K562 (cell line): ENCODE data around the gene CDC23. TPM values are rescaled to one million over a fixed set of nuclear protein-coding genes. Genes with fewer than 3 reads are reported as not detected.

Source experiments
- ATAC-seq: fragments of 200-7000 bp; cut with Tn5 transposase; 3 replicates; pipeline ENCODE4 v1.9.1; 2020; ENCODE audit warnings: moderate library complexity
- BruUV-seq: library from RNA; stranded (reverse); fragments of 400-500 nt; replicated peaks from 2 replicates; lab custom pipeline; 2021; lab: Mats Ljungman, UMichigan
- CTCF ChIA-PET: fragments of 300-600 bp; formaldehyde crosslinking; extraction: SDS; loops from one replicate; lab custom pipeline; 2021; ENCODE audit warnings: low intra/inter-chr PET ratio; lab: Yijun Ruan, JAX
- POLR2A ChIA-PET: fragments of 300-600, 350-650 bp; sonication (Branson Sonifier 250); formaldehyde crosslinking; extraction: SDS; loops from one replicate; lab custom pipeline; 2021; ENCODE audit warnings: antibody characterized with exemption, inconsistent platforms; lab: Yijun Ruan, JAX
- DNase-seq, 4 experiments: peaks; one replicate each; pipeline versions ENCODE4 v3.0.0 to v3.0.0-alpha.2; 2011 to 2018; ENCODE audit warnings: low spot score in 3 of 4, mixed read lengths in 3 of 4; ENCODE audit errors: extremely low read depth in 1 of 4
- FAIRE-seq: peaks from 2 replicates; lab custom pipeline; 2011; peaks lifted over from hg19 to GRCh38; lab: Jason Lieb, UNC
- H2AFZ ChIP-seq: 2 replicates; pipeline ENCODE4 v1.6.0; 2011; ENCODE audit warnings: low read depth, low read length, control low read depth, inconsistent platforms
- H3K27ac ChIP-seq: fragments of 200-600 bp; 3 replicates; pipeline ENCODE4 v1.8.0; 2011; ENCODE audit warnings: low read depth, mild to moderate bottlenecking, control low read depth, inconsistent platforms, low read length, moderate library complexity, mixed read lengths; ENCODE audit errors: extremely low read depth
- H3K27me3 ChIP-seq, 2 experiments: fragments of 300-600 bp in 1 of 2; 2 replicates in 1 of 2; 3 replicates in 1 of 2; pipeline versions ENCODE4 v1.6.0 to v1.8.0; 2011; ENCODE audit warnings: inconsistent platforms in 2 of 2, low read length in 2 of 2, mild to moderate bottlenecking in 1 of 2, mixed read lengths in 1 of 2, moderate library complexity in 1 of 2; ENCODE audit not compliant: control insufficient read depth in 2 of 2, insufficient read depth in 2 of 2
- H3K36me3 ChIP-seq: fragments of 300-600 bp; 3 replicates; pipeline ENCODE4 v1.8.0; 2011; ENCODE audit warnings: mild to moderate bottlenecking, low read length, inconsistent platforms; ENCODE audit not compliant: control insufficient read depth, insufficient read depth
- H3K4me1 ChIP-seq, 2 experiments: fragments of 200-600 bp in 1 of 2; replicated peaks in 1 of 2; 2 replicates in 1 of 2; 3 replicates in 1 of 2; pipeline versions ENCODE4 v1.5.1 to v1.8.0; 2011; ENCODE audit warnings: inconsistent platforms in 2 of 2, low read length in 2 of 2, mild to moderate bottlenecking in 1 of 2, mixed read lengths in 1 of 2, moderate library complexity in 1 of 2; ENCODE audit not compliant: control insufficient read depth in 2 of 2, insufficient read depth in 2 of 2
- H3K4me2 ChIP-seq: 2 replicates; pipeline ENCODE4 v1.6.1; 2011; ENCODE audit warnings: low read length, control low read depth, inconsistent platforms, mixed read lengths; ENCODE audit not compliant: insufficient read depth
- H3K4me3 ChIP-seq: fragments of 200-600 bp; sonication (generic), shearing (Covaris generic); 2 replicates; pipeline ENCODE4 v1.5.1; 2016; ENCODE audit warnings: control low read depth, inconsistent platforms
- H3K79me2 ChIP-seq: fragments of 200-600 bp; 3 replicates; pipeline ENCODE4 v1.8.0; 2011; ENCODE audit warnings: low read length, inconsistent platforms; ENCODE audit not compliant: control insufficient read depth, insufficient read depth
- H3K9ac ChIP-seq, 2 experiments: 2 replicates each; pipeline versions ENCODE4 v1.6.0 to v1.6.1; 2011; ENCODE audit warnings: low read depth in 2 of 2, low read length in 2 of 2, control low read depth in 1 of 2, inconsistent platforms in 1 of 2, mild to moderate bottlenecking in 1 of 2, mixed read lengths in 1 of 2; ENCODE audit not compliant: insufficient read depth in 1 of 2
- H3K9me1 ChIP-seq: one replicate; pipeline ENCODE4 v1.6.0; 2011; ENCODE audit warnings: inconsistent platforms, mild to moderate bottlenecking, low read length, moderate library complexity; ENCODE audit not compliant: control insufficient read depth, insufficient read depth
- H3K9me3 ChIP-seq: replicated peaks from 2 replicates; pipeline ENCODE4 v1.5.1; 2011; ENCODE audit warnings: low read depth, low read length, inconsistent platforms; ENCODE audit not compliant: control insufficient read depth, insufficient read depth
- H4K20me1 ChIP-seq: replicated peaks from 2 replicates; pipeline ENCODE4 v1.6.1; 2011; ENCODE audit warnings: low read length, inconsistent platforms, mixed read lengths; ENCODE audit not compliant: control insufficient read depth, insufficient read depth
- CEBPB ChIP-seq: fragments of 450-650 bp; IDR thresholded peaks from 2 replicates; pipeline ENCODE4 v1.6.1; 2016; ENCODE audit warnings: missing genetic modification characterization, missing compliant biosample characterization
- CEBPG ChIP-seq, 3 experiments: fragments of 200-800 bp in 1 of 3; sonication (Bioruptor generic) in 1 of 3; sonication (generic) in 1 of 3; formaldehyde crosslinking in 1 of 3; IDR thresholded peaks in 2 of 3; conservative IDR thresholded peaks in 1 of 3; 2 replicates each; pipeline versions ENCODE4 v1.6.1 to v1.8.0; 2016 to 2022; ENCODE audit warnings: missing compliant biosample characterization in 2 of 3, missing genetic modification characterization in 2 of 3, mild to moderate bottlenecking in 1 of 3, missing genetic modification reagents in 1 of 3
- CREBBP ChIP-seq: IDR thresholded peaks from one replicate; pipeline ENCODE4 v1.6.1; 2012; ENCODE audit warnings: low read depth, mild to moderate bottlenecking, control low read depth, inconsistent platforms, low read length
- JUND ChIP-seq, 2 experiments: IDR thresholded peaks; 2 replicates in 1 of 2; 3 replicates in 1 of 2; pipeline ENCODE4 v1.6.1; 2011; ENCODE audit warnings: borderline replicate concordance in 2 of 2, low read depth in 2 of 2, low read length in 2 of 2, improper control_type of control experiment in 1 of 2, missing biosample characterization in 1 of 2, missing genetic modification characterization in 1 of 2, missing genetic modification reagents in 1 of 2
- KLF13 ChIP-seq: fragments of 450-650 bp; IDR thresholded peaks from 2 replicates; pipeline ENCODE4 v1.6.1; 2016; ENCODE audit warnings: missing genetic modification characterization, low read depth, mild to moderate bottlenecking, missing compliant biosample characterization, moderate library complexity, borderline replicate concordance
- NCOA2 ChIP-seq, 2 experiments: fragments of 450-650 bp; IDR thresholded peaks; 2 replicates each; pipeline ENCODE4 v1.6.1; 2018; ENCODE audit warnings: mild to moderate bottlenecking in 2 of 2, moderate library complexity in 1 of 2; ENCODE audit not compliant: partially characterized antibody in 2 of 2
- NONO ChIP-seq, 2 experiments: fragments of 200-400 bp in 1 of 2; fragments of 450-650 bp in 1 of 2; formaldehyde crosslinking in 1 of 2; IDR thresholded peaks; 2 replicates each; pipeline ENCODE4 v1.6.1; 2017; ENCODE audit warnings: low read depth in 2 of 2, mild to moderate bottlenecking in 2 of 2, moderate library complexity in 2 of 2, low read length in 1 of 2
- POLR2A ChIP-seq: fragments of 450-650 bp; conservative IDR thresholded peaks from 2 replicates; pipeline ENCODE4 v1.6.1; 2016
- POLR2AphosphoS5 ChIP-seq: IDR thresholded peaks from 2 replicates; pipeline ENCODE4 v1.6.1; 2011; ENCODE audit warnings: mild to moderate bottlenecking, low read depth, low read length, moderate library complexity; ENCODE audit not compliant: control insufficient read depth, insufficient read depth
- RBM34 ChIP-seq: fragments of 200-400 bp; formaldehyde crosslinking; IDR thresholded peaks from 2 replicates; pipeline ENCODE4 v1.6.1; 2018; ENCODE audit warnings: low read length, borderline replicate concordance; ENCODE audit not compliant: insufficient read depth
- RFX1 ChIP-seq: fragments of 450-650 bp; IDR thresholded peaks from 2 replicates; pipeline ENCODE4 v1.6.1; 2016; ENCODE audit warnings: mild to moderate bottlenecking, moderate library complexity
- SAFB2 ChIP-seq: fragments of 200-400 bp; formaldehyde crosslinking; IDR thresholded peaks from 2 replicates; pipeline ENCODE4 v1.6.1; 2018; ENCODE audit warnings: borderline replicate concordance, low read length, low read depth, moderate library complexity; ENCODE audit not compliant: severe bottlenecking
- SIN3A ChIP-seq, 2 experiments: fragments of 150-350 bp in 1 of 2; IDR thresholded peaks; 2 replicates each; pipeline ENCODE4 v1.6.1; 2011 to 2016; ENCODE audit warnings: borderline replicate concordance in 2 of 2, low read depth in 2 of 2, low read length in 2 of 2, mild to moderate bottlenecking in 2 of 2, moderate library complexity in 2 of 2; ENCODE audit not compliant: control insufficient read depth in 1 of 2
- SMARCA4 ChIP-seq: fragments of 450-650 bp; IDR thresholded peaks from 2 replicates; pipeline ENCODE4 v1.6.1; 2016
- TOE1 ChIP-seq, 2 experiments: fragments of 450-650 bp in 1 of 2; sonication (generic) in 1 of 2; formaldehyde crosslinking in 1 of 2; IDR thresholded peaks; 2 replicates each; pipeline versions ENCODE4 v1.7.1 to v1.8.0; 2016 to 2022; ENCODE audit warnings: borderline replicate concordance in 2 of 2, mild to moderate bottlenecking in 2 of 2, antibody characterized with exemption in 1 of 2, inconsistent platforms in 1 of 2, low read depth in 1 of 2, missing genetic modification reagents in 1 of 2, moderate library complexity in 1 of 2
- XRCC3 ChIP-seq: fragments of 450-650 bp; IDR thresholded peaks from 2 replicates; pipeline ENCODE4 v1.6.1; 2017; ENCODE audit warnings: mild to moderate bottlenecking, moderate library complexity
- ZNF354B ChIP-seq: fragments of 250-450 bp; sonication (Bioruptor Pico); IDR thresholded peaks from 2 replicates; pipeline ENCODE4 v1.4.0; 2020
- ZNF76 ChIP-seq: fragments of 250-450 bp; sonication (Bioruptor Pico); IDR thresholded peaks from 2 replicates; pipeline ENCODE4 v1.4.0; 2020; ENCODE audit warnings: mild to moderate bottlenecking, moderate library complexity, borderline replicate concordance
- WGBS: fragments of 100-300 bp; shearing (Covaris generic); methylation state at CpG from one replicate; pipeline ENCODE4 v1.1.6; 2016; ENCODE audit warnings: low coverage, mixed read lengths; ENCODE audit not compliant: insufficient coverage; ENCODE audit errors: missing lambda C conversion rate; 5-methylcytosine and 5-hydroxymethylcytosine counted together
- in situ Hi-C: fragments of 300-500 bp; cut with MboI; formaldehyde crosslinking; loops from 4 replicates; pipeline ENCODE4 v1.15.0; 2018; ENCODE audit warnings: inconsistent platforms, mixed read lengths
- intact Hi-C: fragments of 100-400 bp; cut with micrococcal nuclease; formaldehyde crosslinking; loops from 2 replicates; pipeline ENCODE4 v1.14.2; 2022
- polyA plus RNA-seq, 8 experiments: library from polyadenylated mRNA; depleted of rRNA in 4 of 8; stranded (reverse) in 5 of 8; unstranded in 3 of 8; fragments of >200 nt; fragmentation: Nextera tagmentation in 2 of 8; fragmentation: Illumina TruSeq in 1 of 8; extraction: Ambion mirVana in 2 of 8; extraction: Trizol in 1 of 8; gene quantifications; 2 replicates each; pipeline versions ENCODE4 v1.2.1 to v1.2.3, GENCODE V29; 2011 to 2014; ENCODE audit warnings: inconsistent platforms in 1 of 8, missing spikeins in 1 of 8
- total RNA-seq, 7 experiments: library from RNA; depleted of rRNA in 6 of 7; stranded (reverse); fragments of >200 nt in 6 of 7; fragmentation: Illumina TruSeq in 2 of 7; extraction: Trizol in 2 of 7; gene quantifications; 2 replicates each; pipeline versions ENCODE4 v1.2.1 to v1.2.3, GENCODE V29; 2011 to 2021; ENCODE audit warnings: low replicate concordance in 1 of 7
- TF ChIP-seq, protein P1 (sequence below): fragments of 450-650 bp; formaldehyde crosslinking; IDR thresholded peaks from 2 replicates; pipeline ENCODE4 v1.4.0; 2022; ENCODE audit warnings: missing genetic modification characterization
- TF ChIP-seq, protein P2 (sequence below): fragments of 250-450 bp; sonication (Bioruptor Pico); IDR thresholded peaks from 2 replicates; pipeline ENCODE4 v1.5.0; 2021

The CDC23 gene
- total and polyA plus RNA-seq, 9 of the 15 experiments (the other 6 are each of a cell fraction or from before 2014, with no cell fraction given), result 34.5 to 157 (median 65.5) TPM

DNA sequence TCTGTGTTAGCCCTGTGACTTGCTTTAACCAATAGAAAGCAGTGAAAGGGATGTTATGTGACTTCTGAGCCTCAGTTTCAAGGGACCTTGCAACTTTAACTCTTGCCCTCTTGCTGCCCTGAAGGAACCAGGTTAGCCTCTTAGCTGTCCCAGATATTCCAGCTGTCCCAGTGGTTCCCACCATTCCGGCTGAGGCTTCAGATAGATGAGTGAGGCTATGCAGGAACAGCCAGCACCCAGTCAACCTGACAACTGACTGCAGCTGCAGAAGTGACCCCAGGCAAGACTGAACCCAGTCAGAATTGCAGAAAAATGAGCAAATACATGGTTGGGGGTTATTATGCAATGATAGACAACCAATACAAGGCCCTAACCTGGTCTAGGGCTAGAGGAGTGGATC, 10.4 kb upstream of the CDC23 start (continued):
- no peak for TF ChIP-seq SAFB2
- no peak for TF ChIP-seq JUND (IDR thresholded peaks at IDR 0.05; ENCODE audit: borderline replicate concordance, low read depth, low read length)
- no peak for TF ChIP-seq JUND (tag; IDR thresholded peaks at IDR 0.05; ENCODE audit: borderline replicate concordance, low read depth, low read length)
- TF ChIP-seq RFX1, result no peak
- TF ChIP-seq POLR2A, result no peak
- TF ChIP-seq XRCC3, result no peak
- no peak for TF ChIP-seq ZNF76 (CRISPR knock-in tag)

DNA sequence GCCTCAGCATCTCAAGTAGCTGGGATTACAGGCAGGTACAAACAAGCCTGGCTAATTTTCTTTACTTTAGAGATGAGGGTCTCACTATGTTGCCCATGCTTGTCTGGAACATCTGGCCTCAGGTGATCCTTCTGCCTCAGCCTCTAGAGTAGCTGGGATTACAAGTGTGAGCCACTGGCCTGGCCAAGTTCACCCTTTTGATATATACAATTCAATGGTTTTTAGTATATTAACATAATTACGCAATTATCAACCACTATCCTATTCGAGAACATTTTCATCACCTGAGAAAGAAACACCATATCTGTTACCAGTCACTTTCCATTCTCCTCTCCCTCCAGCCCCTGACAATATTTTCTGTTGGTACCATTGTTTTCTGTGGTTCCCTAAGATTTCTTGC, 3.7 kb upstream of the CDC23 start:
- in situ Hi-C loops, result no loop called here
- Histone ChIP-seq H3K27ac (no peak overlapping the region), H3K4me1 (peaks cover 3 to 7% of the 10 kb centered on the region in 2 experiments; a peak in 3 of 5 replicates), H3K9ac (no peak overlapping the region), H4K20me1 (no peaks in the 10 kb centered on the region), H3K9me3 (peaks cover 9% of the 10 kb centered on the region), H2AFZ (no peak overlapping the region), H3K36me3 (peaks cover 2% of the 10 kb centered on the region; the same call in 2 of the 3 replicates), H3K4me2 (no peak overlapping the region), H3K27me3 (no peaks in the 10 kb centered on the region), H3K79me2 (peaks cover 14% of the 10 kb centered on the region), H3K4me3 (no peak overlapping the region), H3K9me1 (no peaks in the 10 kb centered on the region)
- TF ChIP-seq, protein P1, sequence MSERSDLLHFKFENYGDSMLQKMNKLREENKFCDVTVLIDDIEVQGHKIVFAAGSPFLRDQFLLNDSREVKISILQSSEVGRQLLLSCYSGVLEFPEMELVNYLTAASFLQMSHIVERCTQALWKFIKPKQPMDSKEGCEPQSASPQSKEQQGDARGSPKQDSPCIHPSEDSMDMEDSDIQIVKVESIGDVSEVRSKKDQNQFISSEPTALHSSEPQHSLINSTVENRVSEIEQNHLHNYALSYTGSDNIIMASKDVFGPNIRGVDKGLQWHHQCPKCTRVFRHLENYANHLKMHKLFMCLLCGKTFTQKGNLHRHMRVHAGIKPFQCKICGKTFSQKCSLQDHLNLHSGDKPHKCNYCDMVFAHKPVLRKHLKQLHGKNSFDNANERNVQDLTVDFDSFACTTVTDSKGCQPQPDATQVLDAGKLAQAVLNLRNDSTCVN (CRISPR knock-in tag), result no peak
- TF ChIP-seq CREBBP (no peak), NONO (IDR thresholded peaks at IDR 0.05; ENCODE audit: low read depth in 2 of 2, low read length in 1 of 2) (no peak), NCOA2 (IDR thresholded peaks at IDR 0.05; ENCODE audit: partially characterized antibody in 2 of 2) (no peak), CEBPG (CRISPR knock-in tag; IDR thresholded peaks at IDR 0.05) (no peak), CEBPG (tag; conservative IDR thresholded peaks at IDR 0.05 in 1 of 2, IDR thresholded peaks at IDR 0.05 in 1 of 2) (peak; percentile 35 to 43; a peak in 3 of 4 replicates), TOE1 (IDR thresholded peaks at IDR 0.05; ENCODE audit: borderline replicate concordance) (no peak), TOE1 (CRISPR knock-in tag; IDR thresholded peaks at IDR 0.05; ENCODE audit: borderline replicate concordance, low read depth) (no peak), RBM34 (no peak), KLF13 (tag) (no peak), SIN3A (IDR thresholded peaks at IDR 0.05; ENCODE audit: borderline replicate concordance in 2 of 2, control insufficient read depth in 1 of 2, low read depth in 2 of 2, low read length in 2 of 2) (no peak), POLR2AphosphoS5 (no peak), CEBPB (tag) (peak; percentile 80), ZNF354B (CRISPR knock-in tag) (no peak), SMARCA4 (no peak)
- TF ChIP-seq, protein P2, sequence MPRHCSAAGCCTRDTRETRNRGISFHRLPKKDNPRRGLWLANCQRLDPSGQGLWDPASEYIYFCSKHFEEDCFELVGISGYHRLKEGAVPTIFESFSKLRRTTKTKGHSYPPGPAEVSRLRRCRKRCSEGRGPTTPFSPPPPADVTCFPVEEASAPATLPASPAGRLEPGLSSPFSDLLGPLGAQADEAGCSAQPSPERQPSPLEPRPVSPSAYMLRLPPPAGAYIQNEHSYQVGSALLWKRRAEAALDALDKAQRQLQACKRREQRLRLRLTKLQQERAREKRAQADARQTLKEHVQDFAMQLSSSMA (CRISPR knock-in tag), result no peak
- POLR2A ChIA-PET, result interaction anchor here (0.9 to 1.6 kb wide), 2 partner anchors 27 to 121 kb away, joined by 3 to 4 read pairs; partner anchors contain the start of gene FAM53C
- CTCF ChIA-PET, result no interaction called here
- ATAC-seq (no peak), DNase-seq (no peak), FAIRE-seq (no peak)
- intact Hi-C loops, result no loop called here
- BruUV-seq, result no TSS peak
- 42% methylated on average over 2 of the region's 2 CpGs for WGBS
